Measurements from ENCODE around the gene TNPO3.

Gene TNPO3

DNA sequence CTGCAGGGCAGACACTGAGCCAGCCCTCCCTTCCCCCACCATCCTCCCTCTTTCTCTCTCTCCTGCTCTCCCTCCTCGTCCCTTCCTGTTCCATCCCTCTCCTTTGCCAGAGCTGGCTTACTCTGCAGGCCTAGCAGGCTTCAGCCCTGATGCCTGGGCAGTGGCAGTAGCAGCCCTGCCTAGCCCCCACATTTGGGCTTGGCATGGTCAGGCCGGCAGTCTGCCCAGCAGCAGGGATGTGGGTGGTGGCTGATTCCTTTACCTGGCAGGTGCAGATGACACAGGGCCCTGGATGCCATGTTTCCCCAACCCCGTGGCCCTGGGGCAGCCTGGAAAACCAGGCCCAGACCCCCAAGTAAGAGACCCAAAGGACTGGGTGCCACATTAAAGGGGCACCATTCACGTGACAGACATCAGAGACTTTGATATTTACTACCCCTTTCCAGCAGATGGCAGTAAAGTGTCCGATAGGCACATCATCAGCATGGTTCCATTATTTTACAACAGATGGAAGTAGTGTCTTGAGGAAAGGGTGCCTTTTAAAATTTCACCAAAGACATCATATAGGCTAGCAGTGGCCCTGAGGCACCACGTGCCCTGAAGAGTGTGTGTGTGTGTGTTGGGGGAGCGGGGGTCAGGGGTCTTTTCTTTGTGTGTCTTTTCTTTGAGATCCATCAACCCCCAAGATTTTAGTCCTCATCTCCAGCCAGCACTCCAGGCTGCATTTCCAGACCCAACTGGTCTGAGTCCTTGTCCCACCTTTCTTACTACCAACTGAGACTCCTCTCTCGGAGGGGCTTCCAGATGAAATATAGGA, 150.3 kb downstream of the TNPO3 start:
- DNase-seq, result peak; percentile 62 to 78

Measured in inflammatory macrophage treated with lipopolysaccharide for 1 hour (primary cell).